SJSA1 (cell line): ENCODE data around the gene MAP3K21. TPM values are rescaled to one million over a fixed set of nuclear protein-coding genes. Genes with fewer than 3 reads are reported as not detected.

Experiments used
- DNase-seq, 2 experiments: peaks; one replicate each; pipeline ENCODE4 v3.0.0-alpha.2; 2015 to 2020; ENCODE audit warnings: low spot score in 2 of 2, low read depth in 1 of 2
- H3K27ac ChIP-seq: fragments of 250-450 bp; sonication (Bioruptor Pico); 2 replicates; pipeline ENCODE4 v1.5.1; 2020; ENCODE audit warnings: mild to moderate bottlenecking, moderate library complexity
- H3K27me3 ChIP-seq: fragments of 250-450 bp; sonication (Bioruptor Pico); replicated peaks from 2 replicates; pipeline ENCODE4 v1.5.1; 2020; ENCODE audit warnings: mild to moderate bottlenecking, moderate library complexity
- H3K36me3 ChIP-seq: fragments of 250-450 bp; sonication (Bioruptor Pico); 2 replicates; pipeline ENCODE4 v1.5.1; 2020; ENCODE audit warnings: mild to moderate bottlenecking
- H3K4me1 ChIP-seq: fragments of 250-450 bp; sonication (Bioruptor Pico); replicated peaks from 2 replicates; pipeline ENCODE4 v1.6.1; 2021; ENCODE audit warnings: mild to moderate bottlenecking
- H3K4me3 ChIP-seq: fragments of 250-450 bp; sonication (Bioruptor Pico); 2 replicates; pipeline ENCODE4 v1.5.1; 2020; ENCODE audit warnings: mild to moderate bottlenecking
- H3K9me3 ChIP-seq: fragments of 250-450 bp; sonication (Bioruptor Pico); replicated peaks from 2 replicates; pipeline ENCODE4 v1.5.1; 2020; ENCODE audit warnings: mild to moderate bottlenecking
- total RNA-seq: library from RNA; depleted of rRNA; stranded (reverse); fragments of >200 nt; shearing (Covaris generic); gene quantifications from 2 replicates; pipeline ENCODE4 v1.2.3, GENCODE V29; 2014

The MAP3K21 gene
- total RNA-seq, 1 experiment from 2014 or later: 0.13 TPM

- Histone ChIP-seq H3K36me3 (no peaks in the 10 kb centered on the region), H3K27ac (no peak overlapping the region)
These were observed 6.6 kb downstream of the MAP3K21 start for GRCh38 chr1:233334092-233334491.

GRCh38 chr1:233336554-233337456 lies 9.3 kb downstream of the MAP3K21 start:
- H3K27ac ChIP-seq: no peak overlapping the region
- H3K36me3 ChIP-seq: no peaks in the 10 kb centered on the region
- no peak for DNase-seq
- H3K4me3 ChIP-seq: no peak overlapping the region
- H3K9me3 ChIP-seq: no peaks in the 10 kb centered on the region
- no peaks in the 10 kb centered on the region for H3K4me1 ChIP-seq
- H3K27me3 ChIP-seq: peaks cover 4% of the 10 kb centered on the region

More at GRCh38 chr1:233334092-233334491, 6.6 kb downstream of the MAP3K21 start:
- no peak for DNase-seq
- no peaks in the 10 kb centered on the region for H3K9me3 ChIP-seq
- no peak overlapping the region for H3K4me3 ChIP-seq
- H3K27me3 ChIP-seq: peaks cover 12% of the 10 kb centered on the region
- no peaks in the 10 kb centered on the region for H3K4me1 ChIP-seq

- DNase-seq: no peak
- H3K27ac ChIP-seq: no peak overlapping the region
- no peak overlapping the region for H3K4me3 ChIP-seq
These were observed 10.0 kb downstream of the MAP3K21 start for GRCh38 chr1:233337505-233337904.

GRCh38 chr1:233338102-233338501 lies 10.6 kb downstream of the MAP3K21 start:
- H3K4me3 ChIP-seq: no peak overlapping the region
- DNase-seq: no peak
- H3K36me3 ChIP-seq: no peaks in the 10 kb centered on the region
- H3K27me3 ChIP-seq: peaks cover 10% of the 10 kb centered on the region
- no peaks in the 10 kb centered on the region for H3K9me3 ChIP-seq
- no peak overlapping the region for H3K27ac ChIP-seq
- no peaks in the 10 kb centered on the region for H3K4me1 ChIP-seq

More at GRCh38 chr1:233337505-233337904, 10.0 kb downstream of the MAP3K21 start:
- no peaks in the 10 kb centered on the region for H3K36me3 ChIP-seq
- H3K4me1 ChIP-seq: no peaks in the 10 kb centered on the region
- H3K9me3 ChIP-seq: no peaks in the 10 kb centered on the region
- peaks cover 7% of the 10 kb centered on the region for H3K27me3 ChIP-seq

- no peaks in the 10 kb centered on the region for H3K4me1 ChIP-seq
- H3K36me3 ChIP-seq: no peaks in the 10 kb centered on the region
- no peaks in the 10 kb centered on the region for H3K9me3 ChIP-seq
- DNase-seq: no peak
- peaks cover 10% of the 10 kb centered on the region for H3K27me3 ChIP-seq
- no peak overlapping the region for H3K4me3 ChIP-seq
- H3K27ac ChIP-seq: no peak overlapping the region
These were observed 12.6 kb downstream of the MAP3K21 start for GRCh38 chr1:233340031-233340555.

- no peak overlapping the region for H3K4me3 ChIP-seq
- H3K36me3 ChIP-seq: no peaks in the 10 kb centered on the region
- no peaks in the 10 kb centered on the region for H3K4me1 ChIP-seq
- H3K27me3 ChIP-seq: peaks cover 10% of the 10 kb centered on the region
- H3K9me3 ChIP-seq: no peaks in the 10 kb centered on the region
- no peak for DNase-seq
- H3K27ac ChIP-seq: no peak overlapping the region
These were observed 13.5 kb downstream of the MAP3K21 start for GRCh38 chr1:233340966-233341516.

GRCh38 chr1:233342086-233342485 lies 14.6 kb downstream of the MAP3K21 start:
- H3K9me3 ChIP-seq: no peaks in the 10 kb centered on the region
- H3K27me3 ChIP-seq: peaks cover 8% of the 10 kb centered on the region
- H3K4me3 ChIP-seq: no peak overlapping the region
- H3K36me3 ChIP-seq: no peaks in the 10 kb centered on the region
- no peak for DNase-seq
- no peaks in the 10 kb centered on the region for H3K4me1 ChIP-seq
- H3K27ac ChIP-seq: no peak overlapping the region

GRCh38 chr1:233343262-233343661 lies 15.7 kb downstream of the MAP3K21 start:
- Histone ChIP-seq H3K4me3 (no peak overlapping the region), H3K36me3 (no peaks in the 10 kb centered on the region), H3K4me1 (no peaks in the 10 kb centered on the region), H3K27ac (no peak overlapping the region), H3K27me3 (peaks cover 6% of the 10 kb centered on the region), H3K9me3 (no peaks in the 10 kb centered on the region)
- no peak for DNase-seq

GRCh38 chr1:233347338-233347737 lies 19.8 kb downstream of the MAP3K21 start:
- no peak for DNase-seq
- Histone ChIP-seq H3K9me3 (no peaks in the 10 kb centered on the region), H3K4me1 (no peaks in the 10 kb centered on the region), H3K4me3 (no peak overlapping the region), H3K36me3 (no peaks in the 10 kb centered on the region), H3K27me3 (peaks cover 10% of the 10 kb centered on the region; the same call in 1 of the 2 replicates), H3K27ac (no peak overlapping the region)

GRCh38 chr1:233349137-233349536 lies 21.6 kb downstream of the MAP3K21 start:
- Histone ChIP-seq H3K4me3 (no peak overlapping the region), H3K27ac (no peak overlapping the region), H3K4me1 (no peaks in the 10 kb centered on the region), H3K27me3 (peaks cover 6% of the 10 kb centered on the region; the same call in 1 of the 2 replicates), H3K36me3 (no peaks in the 10 kb centered on the region), H3K9me3 (no peaks in the 10 kb centered on the region)
- DNase-seq: no peak

GRCh38 chr1:233354983-233355382 lies 27.5 kb downstream of the MAP3K21 start:
- no peak for DNase-seq
- no peak overlapping the region for H3K4me3 ChIP-seq
- no peak overlapping the region for H3K27ac ChIP-seq
- no peaks in the 10 kb centered on the region for H3K9me3 ChIP-seq
- no peaks in the 10 kb centered on the region for H3K36me3 ChIP-seq
- no peaks in the 10 kb centered on the region for H3K27me3 ChIP-seq
- no peaks in the 10 kb centered on the region for H3K4me1 ChIP-seq

GRCh38 chr1:233355841-233356704 lies 28.5 kb downstream of the MAP3K21 start:
- H3K9me3 ChIP-seq: no peaks in the 10 kb centered on the region
- H3K27me3 ChIP-seq: peaks cover 2% of the 10 kb centered on the region
- H3K4me3 ChIP-seq: no peak overlapping the region
- no peak for DNase-seq
- H3K36me3 ChIP-seq: no peaks in the 10 kb centered on the region
- H3K4me1 ChIP-seq: no peaks in the 10 kb centered on the region
- H3K27ac ChIP-seq: no peak overlapping the region

- Histone ChIP-seq H3K9me3 (no peaks in the 10 kb centered on the region), H3K4me1 (no peaks in the 10 kb centered on the region), H3K27me3 (peaks cover 5% of the 10 kb centered on the region), H3K36me3 (no peaks in the 10 kb centered on the region), H3K27ac (no peak overlapping the region), H3K4me3 (no peak overlapping the region)
- no peak for DNase-seq
These were observed 29.1 kb downstream of the MAP3K21 start for GRCh38 chr1:233356705-233356987.
